Common myeloid progenitor, CD34-positive (primary cell): ENCODE measurements around the gene MLST8.

Experiments
- CTCF ChIA-PET: fragments of 350-600 bp; sonication (Branson Sonifier 250); formaldehyde crosslinking; loops from one replicate; lab custom pipeline; 2021; ENCODE audit warnings: antibody characterized with exemption; lab: Charles Lee
- POLR2A ChIA-PET: fragments of 350-600 bp; sonication (Branson Sonifier 250); formaldehyde crosslinking; loops from one replicate; lab custom pipeline; 2021; ENCODE audit warnings: antibody characterized with exemption; lab: Charles Lee
- DNase-seq, 3 donors: peaks; one replicate each; pipeline versions ENCODE4 v3.0.0 to v3.0.0-alpha.2; 2013
- H3K27ac ChIP-seq, 2 experiments: 1 replicate in 1 of 2; 2 replicates in 1 of 2; pipeline ENCODE4 v1.7.0; 2013; ENCODE audit warnings: inconsistent platforms in 2 of 2, low read length in 2 of 2, mild to moderate bottlenecking in 2 of 2, low read depth in 1 of 2, moderate library complexity in 1 of 2; ENCODE audit not compliant: severe bottlenecking in 2 of 2, insufficient read depth in 1 of 2, poor library complexity in 1 of 2
- H3K27me3 ChIP-seq, 5 experiments: replicated peaks in 2 of 5; 1 replicate in 3 of 5; 2 replicates in 2 of 5; pipeline versions ENCODE4 v1.6.1 to v1.7.0; 2013; ENCODE audit warnings: low read length in 4 of 5, mild to moderate bottlenecking in 2 of 5, moderate library complexity in 2 of 5, inconsistent platforms in 1 of 5; ENCODE audit not compliant: insufficient read depth in 5 of 5, control insufficient read depth in 4 of 5
- H3K36me3 ChIP-seq, 4 experiments: 1 replicate in 2 of 4; 2 replicates in 2 of 4; pipeline versions ENCODE4 v1.6.1 to v1.7.0; 2013; ENCODE audit warnings: low read length in 3 of 4, control low read depth in 1 of 4, mild to moderate bottlenecking in 1 of 4; ENCODE audit not compliant: control insufficient read depth in 4 of 4, insufficient read depth in 4 of 4
- H3K4me1 ChIP-seq, 4 experiments: 1 replicate in 3 of 4; 2 replicates in 1 of 4; pipeline versions ENCODE4 v1.6.1 to v1.7.1; 2013; ENCODE audit warnings: low read length in 3 of 4, mild to moderate bottlenecking in 3 of 4, control low read depth in 1 of 4, inconsistent platforms in 1 of 4, moderate library complexity in 1 of 4; ENCODE audit not compliant: control insufficient read depth in 4 of 4, insufficient read depth in 4 of 4; ENCODE audit errors: control extremely low read depth in 1 of 4
- H3K4me3 ChIP-seq, 7 experiments: 1 replicate in 4 of 7; 2 replicates in 3 of 7; pipeline versions ENCODE4 v1.5.1 to v1.7.0; 2013; ENCODE audit warnings: mild to moderate bottlenecking in 7 of 7, low read length in 6 of 7, moderate library complexity in 6 of 7, inconsistent platforms in 2 of 7, low read depth in 2 of 7, control low read depth in 1 of 7; ENCODE audit not compliant: insufficient read depth in 4 of 7, control insufficient read depth in 1 of 7; ENCODE audit errors: extremely low read depth in 1 of 7
- H3K9me3 ChIP-seq, 5 experiments: 1 replicate in 4 of 5; 2 replicates in 1 of 5; pipeline versions ENCODE4 v1.6.1 to v1.7.1; 2013; ENCODE audit warnings: low read length in 4 of 5, mild to moderate bottlenecking in 2 of 5, inconsistent platforms in 1 of 5, low read depth in 1 of 5, moderate library complexity in 1 of 5; ENCODE audit not compliant: control insufficient read depth in 4 of 5, insufficient read depth in 2 of 5; ENCODE audit errors: control extremely low read depth in 1 of 5
- WGBS: methylation state at CpG from one replicate; pipeline ENCODE4 v1.1.5; 2013; ENCODE audit not compliant: insufficient coverage; 5-methylcytosine and 5-hydroxymethylcytosine counted together

MLST8 gene

DNA sequence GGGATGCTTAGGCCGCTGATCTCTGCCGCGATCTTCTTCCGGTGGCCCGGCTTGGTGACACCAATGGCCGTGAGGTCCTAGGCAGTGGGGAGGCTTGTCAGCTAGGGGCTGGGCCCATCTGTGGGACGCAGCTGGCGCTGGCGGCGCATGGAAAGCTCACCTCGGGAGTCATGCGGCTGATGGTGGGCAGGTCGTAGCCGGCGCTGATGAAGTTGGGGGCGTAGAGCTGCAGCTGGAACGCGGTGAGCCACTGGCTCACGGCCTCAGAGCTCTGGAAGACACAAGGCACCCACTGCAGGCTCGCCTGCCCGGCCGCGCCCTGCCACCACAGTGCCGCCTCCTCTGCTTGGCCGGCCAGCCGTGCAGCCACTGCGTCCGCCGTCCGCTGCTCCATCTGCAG, 21.6 kb upstream of the MLST8 start:
- ChIA-PET CTCF (interaction anchor here (2.1 kb wide), 1 partner anchor 10 kb away, joined by 5 read pairs; no protein-coding TSS in a partner anchor), POLR2A (interaction anchor here (1.7 kb wide), 1 partner anchor 29 kb away, joined by 4 read pairs; the partner anchor contains the start of gene TRAF7)
- no peaks in the 10 kb centered on the region for H3K36me3 ChIP-seq
- H3K9me3 ChIP-seq = no peaks in the 10 kb centered on the region
- H3K27ac ChIP-seq = no peak overlapping the region
- no peaks in the 10 kb centered on the region for H3K4me1 ChIP-seq
- H3K4me3 ChIP-seq = no peak overlapping the region
- DNase-seq = no peak
- H3K27me3 ChIP-seq = peaks cover 0 to 7% (median 0%) of the 10 kb centered on the region in 5 experiments
- WGBS = 94% methylated on average over 23 of the region's 30 CpGs

GRCh38 chr16:2184346-2184745, 20.9 kb upstream of the MLST8 start:
- Histone ChIP-seq H3K4me3 (no peak overlapping the region), H3K4me1 (no peaks in the 10 kb centered on the region), H3K27me3 (peaks cover 0 to 5% (median 0%) of the 10 kb centered on the region in 5 experiments), H3K27ac (no peak overlapping the region), H3K9me3 (no peaks in the 10 kb centered on the region), H3K36me3 (no peaks in the 10 kb centered on the region)
- DNase-seq = no peak
- POLR2A ChIA-PET = no interaction called here
- CTCF ChIA-PET = interaction anchor here (2.1 kb wide), 1 partner anchor 10 kb away, joined by 5 read pairs; no protein-coding TSS in a partner anchor
- WGBS = 92% methylated on average over 8 of the region's 19 CpGs

DNA sequence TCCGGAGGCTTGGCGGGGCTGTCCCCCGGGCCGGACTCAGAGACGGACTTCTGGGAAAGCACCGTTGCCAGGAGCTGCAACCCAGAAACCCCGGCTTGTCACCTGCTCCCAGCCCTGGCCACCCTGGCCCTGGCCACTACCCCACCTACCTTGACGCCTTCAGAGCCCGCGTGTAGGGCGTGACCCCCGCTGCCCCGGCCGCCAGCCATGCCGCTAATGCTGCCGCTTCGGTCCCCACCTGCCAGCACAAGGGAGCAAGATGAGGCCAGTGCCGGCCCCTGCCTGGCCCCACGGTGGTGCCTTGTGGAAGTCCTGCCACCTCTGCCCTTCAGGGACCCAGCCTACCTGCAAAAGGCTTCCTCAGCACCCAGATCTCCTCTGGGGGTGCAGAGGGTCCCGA, 20.3 kb upstream of the MLST8 start:
- Histone ChIP-seq H3K9me3 (no peaks in the 10 kb centered on the region), H3K36me3 (no peaks in the 10 kb centered on the region), H3K4me1 (no peaks in the 10 kb centered on the region), H3K27ac (no peak overlapping the region), H3K4me3 (no peak overlapping the region), H3K27me3 (no peaks in the 10 kb centered on the region)
- 89% methylated on average over 20 of the region's 20 CpGs for WGBS
- CTCF ChIA-PET = interaction anchor here (1.9 kb wide), 1 partner anchor 9 kb away, joined by 5 read pairs; no protein-coding TSS in a partner anchor
- no peak for DNase-seq
- POLR2A ChIA-PET = no interaction called here

DNA sequence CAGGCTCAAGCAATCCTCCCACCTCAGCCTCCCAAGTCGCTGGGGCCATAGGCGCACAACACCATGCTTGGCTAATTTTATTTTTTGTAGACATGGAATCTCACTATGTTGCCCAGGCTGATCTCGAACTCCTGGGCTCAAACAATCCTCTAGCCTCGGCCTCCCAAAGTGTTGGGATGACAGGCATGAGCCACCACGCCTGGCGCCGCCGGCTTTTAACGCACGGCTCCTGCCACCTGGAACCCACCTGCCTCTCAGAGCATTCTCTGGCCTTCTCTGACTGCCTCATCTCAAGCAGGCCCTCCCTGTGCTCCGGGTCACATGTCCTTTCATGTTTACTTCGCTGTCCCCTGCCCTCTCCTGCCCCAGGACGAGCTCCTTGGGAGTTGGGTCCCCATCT, 19.2 kb upstream of the MLST8 start:
- ChIA-PET CTCF (interaction anchor here (1.9 kb wide), 1 partner anchor 8 kb away, joined by 5 read pairs; no protein-coding TSS in a partner anchor), POLR2A (no interaction called here)
- Histone ChIP-seq H3K9me3 (no peaks in the 10 kb centered on the region), H3K4me3 (no peak overlapping the region), H3K4me1 (no peaks in the 10 kb centered on the region), H3K36me3 (no peaks in the 10 kb centered on the region), H3K27me3 (no peaks in the 10 kb centered on the region), H3K27ac (no peak overlapping the region)
- 94% methylated on average over 13 of the region's 13 CpGs for WGBS
- DNase-seq = no peak

DNA sequence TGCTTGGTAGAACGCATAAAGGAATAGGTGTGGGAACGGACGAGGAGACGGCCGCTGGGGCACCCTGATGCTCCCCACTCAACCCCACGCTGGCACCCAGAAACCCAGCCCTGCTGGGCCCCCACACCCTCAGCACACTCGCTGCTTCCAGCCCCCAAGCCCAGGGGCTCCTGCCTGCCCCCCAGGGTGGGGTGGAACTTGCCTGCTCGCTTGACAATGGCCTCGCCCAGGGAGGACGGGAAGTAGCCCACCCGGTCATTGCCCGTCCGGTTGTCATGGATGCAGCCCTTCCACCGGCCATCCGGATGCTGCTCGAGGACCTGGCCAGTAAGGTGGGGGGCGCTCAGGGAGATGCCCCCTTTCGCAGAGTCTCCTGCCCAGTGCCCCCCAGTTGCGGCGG, 18.7 kb upstream of the MLST8 start:
- Histone ChIP-seq H3K27me3 (no peaks in the 10 kb centered on the region), H3K4me3 (no peak overlapping the region), H3K9me3 (no peaks in the 10 kb centered on the region), H3K27ac (no peak overlapping the region), H3K36me3 (no peaks in the 10 kb centered on the region), H3K4me1 (no peaks in the 10 kb centered on the region)
- ChIA-PET POLR2A (no interaction called here), CTCF (interaction anchor here (1.9 kb wide), 1 partner anchor 8 kb away, joined by 5 read pairs; no protein-coding TSS in a partner anchor)
- no peak for DNase-seq
- 98% methylated on average over 18 of the region's 20 CpGs for WGBS

- POLR2A ChIA-PET = no interaction called here
- 88% methylated on average over 16 of the region's 17 CpGs for WGBS
- no peak for DNase-seq
- CTCF ChIA-PET = interaction anchor here (1.4 kb wide), 1 partner anchor 65 kb away, joined by 4 read pairs; the partner anchor contains the start of gene ECI1
- H3K27me3 ChIP-seq = no peaks in the 10 kb centered on the region
- no peak overlapping the region for H3K4me3 ChIP-seq
- H3K36me3 ChIP-seq = no peaks in the 10 kb centered on the region
- no peaks in the 10 kb centered on the region for H3K4me1 ChIP-seq
- H3K9me3 ChIP-seq = no peaks in the 10 kb centered on the region
- no peak overlapping the region for H3K27ac ChIP-seq
Observed at GRCh38 chr16:2187212-2187611, 18.0 kb upstream of the MLST8 start.

DNA sequence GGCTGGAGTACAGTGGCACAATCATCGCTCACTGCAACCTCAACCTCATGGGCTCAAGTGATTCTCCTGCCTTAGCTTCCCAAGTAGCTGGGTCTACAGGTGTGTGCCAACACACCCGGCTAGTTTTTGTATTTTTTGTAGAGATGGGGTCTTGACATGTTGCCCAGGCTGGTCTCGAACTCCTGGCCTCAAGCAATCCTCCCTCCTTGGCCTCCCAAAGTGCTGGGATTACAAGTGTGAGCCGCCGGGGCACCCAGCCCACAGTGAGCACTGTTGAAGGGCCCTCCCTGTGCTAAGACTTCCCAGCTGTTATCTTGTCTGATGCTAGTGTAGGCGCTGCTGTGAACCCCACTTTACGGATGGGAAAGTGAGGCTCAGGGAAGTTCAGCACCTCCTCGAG, 16.9 kb upstream of the MLST8 start:
- no peaks in the 10 kb centered on the region for H3K4me1 ChIP-seq
- no peaks in the 10 kb centered on the region for H3K9me3 ChIP-seq
- ChIA-PET CTCF (interaction anchor here (1.4 kb wide), 1 partner anchor 63 kb away, joined by 4 read pairs; the partner anchor contains the start of gene ECI1), POLR2A (interaction anchor here (0.6 to 0.7 kb wide), 2 partner anchors 24 to 142 kb away, joined by 5 read pairs; no protein-coding TSS in a partner anchor)
- no peaks in the 10 kb centered on the region for H3K36me3 ChIP-seq
- H3K27ac ChIP-seq = no peak overlapping the region
- no peak overlapping the region for H3K4me3 ChIP-seq
- 100% methylated on average over 4 of the region's 8 CpGs for WGBS
- peaks cover 0 to 3% (median 0%) of the 10 kb centered on the region in 5 experiments for H3K27me3 ChIP-seq
- no peak for DNase-seq
